ENCODE measurements around the gene GADD45B.
"Not testable (repeated sequence)": the region's sequence is repeated elsewhere in the genome, so short reads cannot be mapped to it uniquely, and the experiment has no call there.

GRCh38 chr19:2469915-2470200, 6.1 kb upstream of the GADD45B start:
- not testable (repeated sequence) for TF ChIP-seq SIN3A (IDR thresholded peaks at IDR 0.05; ENCODE audit: low read depth); POLR2AphosphoS5 (IDR thresholded peaks at IDR 0.05; ENCODE audit: low read depth, low read length); CTCF (IDR thresholded peaks at IDR 0.05 in 2 of 3, conservative IDR thresholded peaks at IDR 0.05 in 1 of 3; ENCODE audit: borderline replicate concordance in 1 of 3, insufficient read depth in 1 of 3, low read depth in 2 of 3, low read length in 2 of 3); EGR1 (IDR thresholded peaks at IDR 0.05; ENCODE audit: low read depth); ZBTB33 (IDR thresholded peaks at IDR 0.05; ENCODE audit: extremely low read depth, insufficient replicate concordance, low read length); EZH2phosphoT487 (IDR thresholded peaks at IDR 0.05; ENCODE audit: borderline replicate concordance); MAX (IDR thresholded peaks at IDR 0.05); SRF (IDR thresholded peaks at IDR 0.05; ENCODE audit: low read depth); POLR2A (IDR thresholded peaks at IDR 0.05; ENCODE audit: borderline replicate concordance, extremely low read depth, insufficient read depth, insufficient read length); ZNF274 (IDR thresholded peaks at IDR 0.05; ENCODE audit: low read depth, low read length)

Data from HCT116 (cell line).